CD14-positive monocyte (primary cell): ENCODE measurements around the gene LZTR1. TPM values are rescaled to one million over a fixed set of nuclear protein-coding genes. Genes with fewer than 3 reads are reported as not detected.

Experiments used
- DNase-seq, 3 donors: peaks; one replicate each; pipeline ENCODE4 v3.0.0-alpha.2; 2011 to 2022
- H2AFZ ChIP-seq: 2 replicates; pipeline ENCODE4 v1.6.0; 2012; ENCODE audit warnings: mild to moderate bottlenecking, low read depth, low read length, inconsistent platforms; ENCODE audit not compliant: insufficient read depth, poor library complexity, severe bottlenecking
- H3K27ac ChIP-seq, 2 donors: 1 replicate in 1 of 2; 2 replicates in 1 of 2; pipeline ENCODE4 v1.5.1; 2012 to 2013; ENCODE audit warnings: low read length in 2 of 2, control low read depth in 1 of 2, inconsistent platforms in 1 of 2, low read depth in 1 of 2, mild to moderate bottlenecking in 1 of 2
- H3K27me3 ChIP-seq, 2 donors: one replicate each; pipeline versions ENCODE4 v1.6.0 to v1.6.1; 2011 to 2013; ENCODE audit warnings: low read length in 2 of 2; ENCODE audit not compliant: control insufficient read depth in 2 of 2, insufficient read depth in 2 of 2
- H3K36me3 ChIP-seq, 2 donors: replicated peaks in 1 of 2; 1 replicate in 1 of 2; 2 replicates in 1 of 2; pipeline versions ENCODE4 v1.5.1 to v1.6.1; 2012 to 2013; ENCODE audit warnings: low read length in 2 of 2, control low read depth in 1 of 2, inconsistent platforms in 1 of 2, mild to moderate bottlenecking in 1 of 2; ENCODE audit not compliant: insufficient read depth in 2 of 2, control insufficient read depth in 1 of 2
- H3K4me1 ChIP-seq, 2 donors: 1 replicate in 1 of 2; 2 replicates in 1 of 2; pipeline versions ENCODE4 v1.5.1 to v1.6.1; 2012 to 2013; ENCODE audit warnings: low read length in 2 of 2, control low read depth in 1 of 2, inconsistent platforms in 1 of 2, mild to moderate bottlenecking in 1 of 2, moderate library complexity in 1 of 2; ENCODE audit not compliant: insufficient read depth in 2 of 2, control insufficient read depth in 1 of 2
- H3K4me2 ChIP-seq: replicated peaks from 2 replicates; pipeline ENCODE3; 2012; ENCODE audit warnings: low read length, moderate library complexity, mild to moderate bottlenecking; ENCODE audit not compliant: poor library complexity, severe bottlenecking; ENCODE audit errors: extremely low read depth
- H3K4me3 ChIP-seq, 3 experiments: fragments of 200-600 bp in 1 of 3; sonication (generic) in 1 of 3; replicated peaks in 1 of 3; 1 replicate in 2 of 3; 2 replicates in 1 of 3; pipeline ENCODE4 v1.5.1; 2011 to 2013; ENCODE audit warnings: low read length in 3 of 3, mild to moderate bottlenecking in 3 of 3, control low read depth in 2 of 3, low read depth in 2 of 3, inconsistent platforms in 1 of 3, moderate library complexity in 1 of 3
- H3K79me2 ChIP-seq: 2 replicates; pipeline ENCODE4 v1.6.0; 2012; ENCODE audit warnings: mild to moderate bottlenecking, control low read depth, inconsistent platforms, low read length, moderate library complexity; ENCODE audit not compliant: insufficient read depth
- H3K9ac ChIP-seq: 2 replicates; pipeline ENCODE4 v1.6.0; 2017; ENCODE audit warnings: low read length, mild to moderate bottlenecking; ENCODE audit not compliant: insufficient read depth, poor library complexity, severe bottlenecking
- H3K9me3 ChIP-seq, 2 donors: replicated peaks in 1 of 2; 1 replicate in 1 of 2; 2 replicates in 1 of 2; pipeline versions ENCODE4 v1.5.1 to v1.6.1; 2012 to 2013; ENCODE audit warnings: low read length in 2 of 2, control low read depth in 1 of 2; ENCODE audit not compliant: control insufficient read depth in 1 of 2, insufficient read depth in 1 of 2
- H4K20me1 ChIP-seq: 2 replicates; pipeline ENCODE4 v1.6.0; 2012; ENCODE audit warnings: mild to moderate bottlenecking, low read length, control low read depth, moderate library complexity; ENCODE audit not compliant: insufficient read depth
- H3K27ac Mint-ChIP-seq, 7 donors: one replicate each; pipeline ENCODE4 v1.8.0; 2020; ENCODE audit warnings: mild to moderate bottlenecking in 7 of 7, mixed read lengths in 7 of 7, moderate library complexity in 6 of 7, inconsistent platforms in 2 of 7
- H3K27me3 Mint-ChIP-seq, 3 donors: one replicate each; pipeline ENCODE4 v1.8.0; 2021 to 2022; ENCODE audit warnings: low read depth in 3 of 3, mild to moderate bottlenecking in 3 of 3, mixed read lengths in 3 of 3, moderate library complexity in 3 of 3, inconsistent platforms in 1 of 3
- H3K36me3 Mint-ChIP-seq, 2 donors: one replicate each; pipeline ENCODE4 v1.8.0; 2020; ENCODE audit warnings: mixed read lengths in 2 of 2, inconsistent platforms in 1 of 2, mild to moderate bottlenecking in 1 of 2
- H3K4me1 Mint-ChIP-seq: one replicate; pipeline ENCODE4 v1.8.0; 2020; ENCODE audit warnings: mild to moderate bottlenecking, mixed read lengths
- H3K4me3 Mint-ChIP-seq, 2 donors: one replicate each; pipeline ENCODE4 v1.8.0; 2020; ENCODE audit warnings: mild to moderate bottlenecking in 2 of 2, mixed read lengths in 2 of 2, moderate library complexity in 1 of 2
- H3K9me3 Mint-ChIP-seq, 7 donors: one replicate each; pipeline ENCODE4 v1.8.0; 2020 to 2022; ENCODE audit warnings: mixed read lengths in 7 of 7, mild to moderate bottlenecking in 6 of 7, moderate library complexity in 6 of 7, inconsistent platforms in 2 of 7
- WGBS: methylation state at CpG from one replicate; pipeline ENCODE4 v1.1.5; 2013; ENCODE audit warnings: missing lambda C conversion rate; ENCODE audit not compliant: insufficient coverage; 5-methylcytosine and 5-hydroxymethylcytosine counted together
- intact Hi-C, 2 donors: fragments of 100-400 bp; cut with micrococcal nuclease; formaldehyde crosslinking; loops; one replicate each; pipeline versions ENCODE4 v1.15.0 to v1.15.1; 2023
- polyA plus RNA-seq, 3 donors: library from polyadenylated mRNA; depleted of rRNA in 1 of 3; unstranded in 2 of 3; stranded (reverse) in 1 of 3; fragments of 300-500 nt in 2 of 3; fragments of >200 nt in 1 of 3; fragmentation: Illumina TruSeq in 2 of 3; gene quantifications; 1 replicate in 2 of 3; 2 replicates in 1 of 3; pipeline ENCODE4 v1.2.3, GENCODE V29; 2012 to 2021
- TF ChIP-seq, protein P1 (sequence below): fragments of 200-600 bp; IDR thresholded peaks from one replicate; pipeline ENCODE4 v1.8.0; 2022; ENCODE audit warnings: antibody characterized with exemption, mild to moderate bottlenecking

Gene LZTR1
- polyA plus RNA-seq, 3 donors, result 7.1 to 63.3 (median 11.5) TPM

DNA sequence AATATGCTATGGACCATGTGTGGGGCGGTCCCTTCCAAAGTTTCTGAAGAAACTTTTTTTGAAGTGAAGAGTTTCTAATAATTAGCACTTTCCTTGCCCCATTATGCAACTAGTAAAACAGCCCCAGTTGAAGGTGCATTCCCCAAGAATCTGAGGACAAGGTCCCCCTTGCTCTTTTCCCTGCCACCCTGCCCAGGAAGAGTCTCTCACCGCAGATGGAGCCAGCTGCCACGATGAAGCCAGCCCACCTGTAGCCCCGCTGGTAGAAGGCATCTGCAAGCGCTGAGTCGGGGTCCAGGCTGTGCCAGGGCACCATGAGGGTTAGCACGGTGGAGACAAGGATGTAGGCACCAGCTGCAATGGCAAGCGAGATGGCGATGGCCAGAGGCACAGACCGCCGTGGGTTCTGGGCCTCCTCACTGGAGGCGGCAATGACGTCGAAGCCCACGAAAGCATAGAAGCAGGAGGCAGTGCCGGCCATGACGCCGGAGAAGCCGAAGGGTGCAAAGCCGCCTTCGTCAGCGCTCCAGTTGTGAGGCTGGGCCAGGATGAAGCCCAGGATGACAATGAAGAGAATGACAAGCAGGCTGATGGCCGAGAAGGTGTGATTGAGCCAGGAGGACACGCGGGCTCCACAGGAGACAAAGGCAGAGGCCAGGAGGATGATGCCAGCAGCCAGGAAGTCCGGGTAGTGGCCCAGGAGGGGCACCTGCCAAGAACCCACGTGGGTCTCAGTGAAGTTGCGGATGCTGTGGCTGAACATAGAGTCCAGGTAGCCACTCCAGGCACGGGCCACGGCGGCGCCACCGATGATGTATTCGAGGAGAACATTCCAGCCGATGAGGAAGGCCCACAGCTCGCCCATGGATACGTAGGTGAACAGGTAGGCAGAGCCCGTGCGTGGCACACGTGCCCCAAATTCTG, 48.8 kb downstream of the LZTR1 start:
- TF ChIP-seq, protein P1, sequence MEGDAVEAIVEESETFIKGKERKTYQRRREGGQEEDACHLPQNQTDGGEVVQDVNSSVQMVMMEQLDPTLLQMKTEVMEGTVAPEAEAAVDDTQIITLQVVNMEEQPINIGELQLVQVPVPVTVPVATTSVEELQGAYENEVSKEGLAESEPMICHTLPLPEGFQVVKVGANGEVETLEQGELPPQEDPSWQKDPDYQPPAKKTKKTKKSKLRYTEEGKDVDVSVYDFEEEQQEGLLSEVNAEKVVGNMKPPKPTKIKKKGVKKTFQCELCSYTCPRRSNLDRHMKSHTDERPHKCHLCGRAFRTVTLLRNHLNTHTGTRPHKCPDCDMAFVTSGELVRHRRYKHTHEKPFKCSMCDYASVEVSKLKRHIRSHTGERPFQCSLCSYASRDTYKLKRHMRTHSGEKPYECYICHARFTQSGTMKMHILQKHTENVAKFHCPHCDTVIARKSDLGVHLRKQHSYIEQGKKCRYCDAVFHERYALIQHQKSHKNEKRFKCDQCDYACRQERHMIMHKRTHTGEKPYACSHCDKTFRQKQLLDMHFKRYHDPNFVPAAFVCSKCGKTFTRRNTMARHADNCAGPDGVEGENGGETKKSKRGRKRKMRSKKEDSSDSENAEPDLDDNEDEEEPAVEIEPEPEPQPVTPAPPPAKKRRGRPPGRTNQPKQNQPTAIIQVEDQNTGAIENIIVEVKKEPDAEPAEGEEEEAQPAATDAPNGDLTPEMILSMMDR, result no peak
- Mint-ChIP-seq H3K9me3 (peaks cover 0 to 5% (median 0%) of the 10 kb centered on the region in 7 donors), H3K4me3 (peak overlapping the region in 1 of 2 donors; percentile 35), H3K27ac (peak overlapping the region in 1 of 7 donors; percentile 25), H3K36me3 (no peaks in the 10 kb centered on the region), H3K4me1 (no peaks in the 10 kb centered on the region), H3K27me3 (peaks cover 32 to 41% (median 40%) of the 10 kb centered on the region in 3 donors)
- Histone ChIP-seq H3K36me3 (no peaks in the 10 kb centered on the region), H3K9me3 (no peaks in the 10 kb centered on the region), H3K27me3 (peaks cover 9 to 30% of the 10 kb centered on the region in 2 donors), H4K20me1 (no peaks in the 10 kb centered on the region), H3K9ac (no peak overlapping the region), H3K4me2 (no peak overlapping the region), H3K4me3 (no peak overlapping the region), H3K79me2 (no peaks in the 10 kb centered on the region), H2AFZ (no peak overlapping the region), H3K4me1 (no peaks in the 10 kb centered on the region), H3K27ac (no peak overlapping the region)
- DNase-seq, result no peak
- intact Hi-C loops, result no loop called here
- 95% methylated on average over 38 of the region's 40 CpGs for WGBS

GRCh38 chr22:21031545-21032036, 49.5 kb downstream of the LZTR1 start:
- Histone ChIP-seq H3K4me1 (no peaks in the 10 kb centered on the region), H3K36me3 (no peaks in the 10 kb centered on the region), H3K4me2 (no peak overlapping the region), H3K27me3 (peaks cover 9 to 30% of the 10 kb centered on the region in 2 donors), H3K9ac (no peak overlapping the region), H3K27ac (no peak overlapping the region), H3K79me2 (no peaks in the 10 kb centered on the region), H3K9me3 (no peaks in the 10 kb centered on the region), H4K20me1 (no peaks in the 10 kb centered on the region), H3K4me3 (no peak overlapping the region), H2AFZ (no peak overlapping the region)
- peaks cover 0 to 5% (median 0%) of the 10 kb centered on the region in 7 donors for H3K9me3 Mint-ChIP-seq
- intact Hi-C loops, result no loop called here
- TF ChIP-seq, protein P1, result no peak
- no peak for DNase-seq
- no peak overlapping the region for H3K27ac Mint-ChIP-seq
- no peaks in the 10 kb centered on the region for H3K4me1 Mint-ChIP-seq
- WGBS, result 90% methylated on average over 15 of the region's 18 CpGs
- H3K27me3 Mint-ChIP-seq, result peaks cover 32 to 42% (median 40%) of the 10 kb centered on the region in 3 donors
- peak overlapping the region in 1 of 2 donors; percentile 59 for H3K4me3 Mint-ChIP-seq
- no peaks in the 10 kb centered on the region for H3K36me3 Mint-ChIP-seq
